C1 segment of cervical spinal cord (tissue), 14 donors: Measurements from ENCODE around the gene NDUFS1.
A peak's percentile ranks its signal among the peaks of the same experiment; 100 is the strongest.
"Not testable (repeated sequence)": the region's sequence is repeated elsewhere in the genome, so short reads cannot be mapped to it uniquely, and the experiment has no call there.

ENCODE experiments used
- DNase-seq, 14 donors: peaks; one replicate each; lab custom pipeline; 2025; lab: John Stamatoyannopoulos, UW

Gene NDUFS1

GRCh38 chr2:206162401-206162800 lies 3.2 kb upstream of the NDUFS1 start:
- DNase-seq, result not testable (repeated sequence)

GRCh38 chr2:206160807-206161179 lies 1.5 kb upstream of the NDUFS1 start:
- no peak for DNase-seq

DNA sequence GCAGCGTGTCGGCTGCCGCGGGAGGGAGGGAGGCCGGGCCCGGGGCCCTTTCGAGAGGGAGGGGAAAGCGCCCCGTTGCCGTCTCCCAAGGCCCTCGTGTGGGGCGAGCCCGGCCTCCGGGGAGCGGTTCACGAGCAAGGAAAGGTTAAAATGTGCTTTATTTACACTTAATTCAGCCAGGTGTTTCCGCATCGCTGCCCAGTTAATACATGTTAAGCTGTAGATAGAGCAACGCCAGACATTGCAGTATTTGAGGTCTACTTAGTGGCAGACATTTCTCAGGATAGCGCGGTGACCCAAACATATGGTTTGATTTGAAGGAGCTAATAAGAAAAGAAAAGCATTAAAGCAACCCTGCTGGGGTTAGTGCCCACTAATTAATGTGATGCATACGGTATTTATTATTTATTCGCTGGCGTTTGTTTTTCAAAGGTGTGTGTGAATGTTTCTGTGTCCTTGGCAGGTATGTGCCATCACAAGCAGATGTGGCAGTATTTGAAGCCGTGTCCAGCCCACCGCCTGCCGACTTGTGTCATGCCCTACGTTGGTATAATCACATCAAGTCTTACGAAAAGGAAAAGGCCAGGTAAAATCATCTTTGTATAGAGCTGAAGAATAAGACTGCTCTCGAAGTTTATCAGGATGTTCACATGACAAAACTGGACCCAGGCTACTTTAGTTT lies 1.0 kb upstream of the NDUFS1 start:
- DNase-seq, result peak in 1 of 14 donors; percentile 28

DNA sequence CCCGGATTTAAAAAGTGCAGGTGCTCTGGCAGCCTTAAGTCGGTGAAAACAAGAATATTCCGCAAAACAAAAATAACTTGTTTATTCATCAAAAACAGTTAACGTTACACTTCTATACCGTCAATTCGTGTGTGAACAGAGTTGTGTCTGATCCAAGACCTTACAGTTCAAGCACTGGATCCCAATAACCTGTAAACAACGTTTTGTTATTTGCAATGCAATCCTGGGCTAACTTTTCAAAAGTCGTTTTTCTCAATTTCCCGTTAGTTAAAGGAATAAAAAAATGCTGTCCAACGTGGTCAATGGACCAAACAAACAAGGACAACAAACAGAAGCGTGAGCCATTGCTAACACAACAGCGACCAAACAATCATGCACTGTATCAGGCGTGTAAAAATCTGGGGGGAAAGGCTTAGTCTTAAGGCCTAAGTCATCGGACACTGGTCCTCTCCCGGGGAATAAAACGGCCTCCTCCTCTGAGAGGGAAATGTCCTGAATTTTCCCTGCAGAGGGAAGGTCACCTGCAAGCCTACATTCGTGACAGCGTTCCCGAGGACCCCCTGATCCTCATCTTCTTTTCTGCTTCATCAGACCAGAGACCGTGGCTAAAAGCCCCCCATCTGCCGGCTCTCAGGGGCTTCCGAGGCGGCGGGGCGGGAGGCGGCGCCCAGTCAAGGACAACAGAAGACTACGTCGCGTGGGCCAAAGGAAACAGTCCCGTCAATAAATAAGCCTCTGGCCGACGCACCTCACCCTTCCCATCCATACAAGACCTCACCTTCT lies 490 bp downstream of the NDUFS1 start:
- peak in 1 of 14 donors; percentile 52 for DNase-seq

- not testable (repeated sequence) for DNase-seq
These were observed 2.2 kb downstream of the NDUFS1 start for GRCh38 chr2:206157014-206157413.

- no peak for DNase-seq
These were observed 5.0 kb downstream of the NDUFS1 start for GRCh38 chr2:206154197-206154596.

- no peak for DNase-seq
These were observed 8.6 kb downstream of the NDUFS1 start for GRCh38 chr2:206150631-206151030.

DNA sequence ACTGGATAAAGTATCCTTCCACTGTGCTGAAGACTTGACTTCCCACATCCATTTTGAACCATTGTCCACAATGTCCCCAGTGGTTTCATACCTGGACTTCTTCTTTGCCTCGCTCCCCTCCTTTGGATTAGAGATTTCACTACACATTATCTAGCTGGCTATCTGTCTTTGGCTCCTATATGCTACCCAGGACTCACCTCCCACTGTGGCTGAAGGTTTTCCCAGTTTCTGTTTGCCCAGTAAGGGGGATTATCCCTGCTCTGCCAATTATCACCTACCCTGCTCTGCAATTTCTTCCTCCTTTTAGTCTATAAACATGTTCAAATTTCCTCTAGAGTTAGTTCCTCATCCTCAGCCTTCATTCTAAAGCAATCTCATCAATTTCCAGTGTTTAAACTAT lies 9.1 kb downstream of the NDUFS1 start:
- DNase-seq, result no peak

DNA sequence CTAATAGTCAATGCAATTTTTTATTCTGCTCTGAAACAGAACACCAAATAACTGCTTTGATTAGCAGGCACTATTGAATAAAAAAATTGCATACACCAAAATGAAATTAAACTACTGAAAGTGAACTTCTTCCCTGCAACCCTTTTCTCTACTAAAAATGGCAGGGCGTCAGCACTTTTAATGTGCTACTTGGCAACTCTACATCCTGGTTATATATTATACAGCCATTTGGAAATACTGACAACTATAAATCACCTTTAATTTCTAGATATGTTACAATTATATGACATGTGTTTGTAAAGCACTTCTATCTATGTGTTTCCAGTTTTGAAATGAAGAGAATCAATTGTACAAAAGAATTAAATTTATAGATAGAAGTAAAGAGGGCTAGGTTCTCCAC lies 9.9 kb downstream of the NDUFS1 start:
- no peak for DNase-seq

GRCh38 chr2:206145665-206146064 lies 13.6 kb downstream of the NDUFS1 start:
- DNase-seq, result no peak

- no peak for DNase-seq
These were observed 14.9 kb downstream of the NDUFS1 start for GRCh38 chr2:206144383-206144782.

GRCh38 chr2:206143451-206143850 lies 15.8 kb downstream of the NDUFS1 start:
- DNase-seq, result no peak

GRCh38 chr2:206127656-206128055 lies 31.6 kb downstream of the NDUFS1 start:
- no peak for DNase-seq

DNA sequence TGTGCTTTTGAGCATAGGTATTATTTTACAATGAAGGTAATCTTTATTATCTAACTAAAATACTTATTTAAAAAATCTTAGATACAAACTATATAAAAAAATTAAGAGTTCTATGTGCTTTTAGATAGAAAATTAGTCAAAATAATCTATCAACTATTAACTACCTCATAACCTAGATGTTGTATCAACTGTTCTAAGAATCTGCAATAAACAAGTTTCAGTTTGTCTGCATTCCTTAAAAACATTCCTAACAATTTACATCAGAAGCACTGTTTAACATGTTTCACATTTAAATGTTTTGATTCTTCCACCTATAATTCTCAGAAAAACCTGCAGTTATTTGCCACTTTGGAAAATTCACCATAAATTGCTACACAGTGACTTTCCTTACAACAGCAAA lies 33.3 kb downstream of the NDUFS1 start:
- no peak for DNase-seq

DNA sequence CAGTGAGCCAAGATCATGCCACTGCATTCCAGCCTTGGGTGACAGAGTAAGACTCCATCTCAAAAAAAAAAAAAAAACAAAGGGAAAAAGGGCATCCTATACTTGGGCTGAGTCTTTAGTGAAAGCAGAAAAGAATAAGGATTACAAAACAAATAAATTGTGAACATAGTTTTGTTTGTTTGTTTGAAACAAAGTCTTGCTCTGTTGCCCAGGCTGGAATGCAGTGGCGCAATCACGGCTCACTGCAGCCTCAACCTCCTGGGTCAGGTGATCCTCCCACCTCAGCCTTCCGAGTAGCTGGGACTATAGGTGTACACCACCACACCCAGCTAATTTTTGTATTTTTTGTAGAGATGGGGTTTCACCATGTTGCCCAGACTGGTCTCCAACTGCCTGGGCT lies 36.7 kb downstream of the NDUFS1 start:
- DNase-seq, result not testable (repeated sequence)

- no peak for DNase-seq
These were observed 43.0 kb downstream of the NDUFS1 start for GRCh38 chr2:206116278-206116677.

- DNase-seq, result no peak
These were observed 44.1 kb downstream of the NDUFS1 start for GRCh38 chr2:206115026-206115578.

- DNase-seq, result no peak
These were observed 46.2 kb downstream of the NDUFS1 start for GRCh38 chr2:206112846-206113547.

DNA sequence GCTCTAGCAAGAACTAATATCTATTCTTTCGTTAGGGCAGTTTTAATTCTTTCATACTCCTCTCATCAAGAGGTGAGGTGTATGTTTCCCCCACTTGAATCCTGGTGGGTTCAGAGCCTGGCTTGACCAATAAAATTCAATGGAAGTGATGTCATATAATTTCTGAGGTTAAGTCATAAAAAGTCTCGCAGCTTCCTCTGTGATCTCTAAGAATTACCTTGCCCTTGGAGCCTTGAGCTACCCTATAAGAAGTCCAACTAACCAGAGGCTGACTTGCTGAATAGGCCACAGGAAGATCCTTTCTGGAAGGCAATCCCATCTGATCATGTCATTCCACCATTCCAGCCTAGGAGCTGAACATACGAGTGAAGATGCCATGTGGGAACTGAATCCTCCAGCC lies 47.1 kb downstream of the NDUFS1 start:
- no peak for DNase-seq

DNA sequence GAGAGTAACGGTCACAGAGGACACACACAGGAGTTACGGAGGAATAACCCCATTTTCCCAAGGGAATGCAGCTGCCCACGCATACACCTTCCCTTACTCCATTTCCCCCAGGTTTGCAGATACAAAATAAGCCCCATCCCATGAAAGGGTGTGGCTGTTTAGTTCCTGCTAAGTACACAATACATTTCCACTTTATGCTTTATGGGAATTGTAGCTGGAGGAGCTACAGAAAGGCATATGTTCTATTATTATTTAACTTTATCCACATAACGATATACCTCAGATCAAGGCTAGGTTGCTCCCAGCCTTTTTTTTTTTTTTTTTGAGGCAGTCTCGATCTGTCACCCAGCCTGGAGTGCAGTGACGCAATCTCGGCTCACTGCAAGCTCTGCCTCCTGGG lies 50.5 kb downstream of the NDUFS1 start:
- DNase-seq, result no peak

DNA sequence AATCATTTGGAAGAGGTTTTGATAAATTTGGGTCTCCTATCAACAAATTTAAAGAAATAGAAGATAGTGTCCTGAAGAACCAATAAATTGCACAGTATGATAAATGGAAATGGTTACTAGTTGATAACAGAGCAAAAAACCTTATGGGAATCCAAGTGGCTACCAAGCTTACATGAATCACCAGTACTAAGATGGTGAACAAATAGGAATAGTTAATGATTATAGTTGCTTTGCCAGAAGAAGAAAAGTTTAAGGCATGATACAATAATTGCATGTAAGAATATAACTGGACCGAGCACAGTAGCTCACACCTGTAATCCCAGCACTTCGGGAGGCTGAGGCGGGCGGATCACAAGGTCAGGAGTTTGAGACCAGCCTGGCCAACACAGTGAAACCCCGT lies 53.7 kb downstream of the NDUFS1 start:
- DNase-seq, result no peak

DNA sequence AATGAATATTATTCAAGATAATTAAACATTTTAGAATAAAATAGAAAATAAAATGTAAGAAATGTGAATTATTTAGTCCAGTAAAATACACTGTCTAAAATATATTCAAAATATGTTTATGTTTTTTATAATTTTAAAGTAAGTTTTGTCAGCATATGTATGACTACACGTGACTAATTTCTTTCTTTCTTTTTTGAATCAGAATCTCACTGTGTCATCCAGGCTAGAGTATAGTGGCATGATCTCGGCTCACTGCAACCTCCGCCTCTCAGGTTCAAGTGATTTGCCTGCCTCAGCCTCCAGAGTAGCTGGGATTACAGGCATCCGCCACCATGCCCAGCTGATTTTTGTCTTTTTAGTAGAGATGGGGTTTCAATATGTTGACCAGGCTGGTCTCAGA lies 54.2 kb downstream of the NDUFS1 start:
- no peak for DNase-seq
